HepG2 (cell line): Measurements from ENCODE around the gene GADD45B. TPM values are rescaled to one million over a fixed set of nuclear protein-coding genes. Genes with fewer than 3 reads are reported as not detected.

ENCODE experiments used
- ADNP ChIP-seq: sonication (generic); formaldehyde crosslinking; IDR thresholded peaks from 2 replicates; pipeline ENCODE4 v1.4.0; 2020; ENCODE audit warnings: missing genetic modification reagents
- ELF1 ChIP-seq: sonication (generic); formaldehyde crosslinking; IDR thresholded peaks from 2 replicates; pipeline ENCODE4 v1.4.0; 2020; ENCODE audit warnings: missing genetic modification reagents
- GABPB1 ChIP-seq: IDR thresholded peaks from 2 replicates; pipeline ENCODE4 v1.6.1; 2016; ENCODE audit warnings: mild to moderate bottlenecking, missing genetic modification reagents, moderate library complexity, missing compliant biosample characterization
- HMGXB3 ChIP-seq: sonication (generic); formaldehyde crosslinking; IDR thresholded peaks from 2 replicates; pipeline ENCODE4 v1.4.0; 2020; ENCODE audit warnings: missing genetic modification reagents, borderline replicate concordance
- HNRNPL ChIP-seq: fragments of 200-400 bp; formaldehyde crosslinking; IDR thresholded peaks from 2 replicates; pipeline ENCODE4 v1.6.1; 2017; ENCODE audit warnings: mild to moderate bottlenecking, low read depth, low read length
- MAFK ChIP-seq, 2 experiments: IDR thresholded peaks in 1 of 2; conservative IDR thresholded peaks in 1 of 2; 2 replicates each; pipeline ENCODE4 v1.6.1; 2011; ENCODE audit warnings: improper control_type of control experiment in 2 of 2, low read length in 2 of 2
- NR2F1 ChIP-seq, 2 experiments: fragments of 450-650 bp in 1 of 2; formaldehyde crosslinking in 1 of 2; IDR thresholded peaks; 2 replicates each; pipeline versions ENCODE4 v1.5.0 to v1.6.1; 2016 to 2020; ENCODE audit warnings: mild to moderate bottlenecking in 1 of 2, missing compliant biosample characterization in 1 of 2, missing genetic modification reagents in 1 of 2, moderate library complexity in 1 of 2
- RBFOX2 ChIP-seq: fragments of 200-400 bp; formaldehyde crosslinking; IDR thresholded peaks from 2 replicates; pipeline ENCODE4 v1.6.1; 2017; ENCODE audit warnings: low read depth, mild to moderate bottlenecking, low read length
- REST ChIP-seq, 2 experiments: IDR thresholded peaks; 2 replicates each; pipeline ENCODE4 v1.6.1; 2011 to 2012; ENCODE audit warnings: low read length in 2 of 2, borderline replicate concordance in 1 of 2, low read depth in 1 of 2, mild to moderate bottlenecking in 1 of 2, moderate library complexity in 1 of 2
- RNF2 ChIP-seq: fragments of 450-650 bp; conservative IDR thresholded peaks from 2 replicates; pipeline ENCODE4 v1.6.1; 2016; ENCODE audit warnings: low read depth
- SAP130 ChIP-seq: IDR thresholded peaks from 2 replicates; pipeline ENCODE4 v1.6.1; 2016; ENCODE audit warnings: low read depth
- ZNF441 ChIP-seq: sonication (generic); formaldehyde crosslinking; IDR thresholded peaks from 2 replicates; pipeline ENCODE4 v1.7.0; 2021; ENCODE audit warnings: missing genetic modification reagents, borderline replicate concordance
- ZNF460 ChIP-seq: sonication (generic); formaldehyde crosslinking; IDR thresholded peaks from 2 replicates; pipeline ENCODE4 v1.5.1; 2020; ENCODE audit warnings: missing genetic modification reagents, mild to moderate bottlenecking, borderline replicate concordance
- ZNF703 ChIP-seq: sonication (generic); formaldehyde crosslinking; IDR thresholded peaks from 2 replicates; pipeline ENCODE4 v1.5.1; 2020; ENCODE audit warnings: missing genetic modification reagents, mild to moderate bottlenecking, moderate library complexity, borderline replicate concordance
- ZSCAN30 ChIP-seq: sonication (generic); formaldehyde crosslinking; IDR thresholded peaks from 2 replicates; pipeline ENCODE4 v1.5.0; 2020; ENCODE audit warnings: mild to moderate bottlenecking, missing genetic modification reagents
- polyA plus RNA-seq, 8 experiments: library from polyadenylated mRNA; depleted of rRNA in 3 of 8; stranded (reverse) in 7 of 8; unstranded in 1 of 8; fragments of >200 nt; fragmentation: Illumina TruSeq in 4 of 8; extraction: Trizol in 4 of 8; gene quantifications; 2 replicates each; pipeline versions ENCODE4 v1.2.1 to v1.2.3, GENCODE V29; 2011 to 2016; ENCODE audit warnings: low read depth in 4 of 8, missing spikeins in 1 of 8, mixed read lengths in 1 of 8; ENCODE audit not compliant: insufficient read depth in 1 of 8
- total RNA-seq, 5 experiments: library from RNA; depleted of rRNA; stranded (reverse); fragments of >200 nt; fragmentation: Illumina TruSeq; extraction: Trizol; gene quantifications; 2 replicates each; pipeline ENCODE4 v1.2.3, GENCODE V29; 2016; ENCODE audit warnings: low read depth in 1 of 5
- TF ChIP-seq, protein P1 (sequence below): sonication (generic); formaldehyde crosslinking; IDR thresholded peaks from 2 replicates; pipeline ENCODE4 v1.8.1; 2022; ENCODE audit warnings: mild to moderate bottlenecking, missing genetic modification reagents
- TF ChIP-seq, protein P2 (sequence below): sonication (generic); formaldehyde crosslinking; conservative IDR thresholded peaks from 2 replicates; pipeline ENCODE4 v1.8.0; 2022; ENCODE audit warnings: mild to moderate bottlenecking, moderate library complexity, missing genetic modification reagents

The GADD45B gene
- total and polyA plus RNA-seq, 2 of the 13 experiments (the other 11 are each of a cell fraction or from before 2014, with no cell fraction given) = 4.6 to 34.1 TPM

DNA sequence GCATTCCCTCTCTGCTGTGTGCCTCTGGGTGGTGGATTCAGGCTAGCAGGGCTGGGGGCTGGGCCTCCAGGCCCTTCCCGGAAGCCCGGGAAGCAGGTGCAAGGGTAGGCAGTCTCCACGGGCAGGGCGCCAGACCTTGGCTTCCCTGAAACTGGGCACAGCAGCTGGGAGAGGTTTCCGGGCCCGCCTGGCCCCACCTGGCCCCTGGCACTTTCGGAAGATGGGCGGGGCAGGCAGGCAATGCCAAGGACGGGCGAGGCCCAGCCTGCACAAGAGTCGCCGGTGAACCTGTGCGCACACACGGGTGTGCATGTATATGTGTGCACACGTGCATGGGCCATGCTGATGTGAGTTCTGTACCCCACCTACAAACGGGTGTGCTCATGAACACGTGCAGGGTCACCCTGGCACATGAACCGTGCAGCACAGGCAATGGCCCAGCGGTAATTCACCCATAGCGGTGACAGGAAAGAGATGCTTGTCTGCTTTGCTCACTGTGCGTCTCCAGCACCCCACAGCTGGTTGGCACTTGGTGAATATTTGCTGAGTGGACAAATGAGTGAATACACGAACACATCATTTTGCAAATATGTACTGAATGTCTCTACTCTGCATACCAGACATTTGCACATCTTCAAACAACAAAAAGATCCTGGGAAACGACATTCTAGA, 15.3 kb downstream of the GADD45B start (continued):
- TF ChIP-seq ELF1 (peak; percentile 60), RBFOX2 (no peak), ZNF460 (CRISPR knock-in tag) (no peak), RNF2 (no peak), HMGXB3 (CRISPR knock-in tag) (no peak), REST (IDR thresholded peaks at IDR 0.05; ENCODE audit: borderline replicate concordance in 1 of 2, low read depth in 1 of 2, low read length in 2 of 2) (no peak), ZSCAN30 (no peak), ADNP (CRISPR knock-in tag) (no peak), GABPB1 (peak; percentile 45; the same call in 1 of the 2 replicates), HNRNPL (peak; percentile 88), ZNF703 (CRISPR knock-in tag) (no peak), NR2F1 (CRISPR knock-in tag; IDR thresholded peaks at IDR 0.05) (no peak), ZNF441 (CRISPR knock-in tag) (no peak), MAFK (conservative IDR thresholded peaks at IDR 0.05 in 1 of 2, IDR thresholded peaks at IDR 0.05 in 1 of 2; ENCODE audit: low read length in 2 of 2) (peak; percentile 98 to 99), SAP130 (CRISPR knock-in tag) (peak; percentile 28; the same call in 1 of the 2 replicates)
- TF ChIP-seq, protein P1, sequence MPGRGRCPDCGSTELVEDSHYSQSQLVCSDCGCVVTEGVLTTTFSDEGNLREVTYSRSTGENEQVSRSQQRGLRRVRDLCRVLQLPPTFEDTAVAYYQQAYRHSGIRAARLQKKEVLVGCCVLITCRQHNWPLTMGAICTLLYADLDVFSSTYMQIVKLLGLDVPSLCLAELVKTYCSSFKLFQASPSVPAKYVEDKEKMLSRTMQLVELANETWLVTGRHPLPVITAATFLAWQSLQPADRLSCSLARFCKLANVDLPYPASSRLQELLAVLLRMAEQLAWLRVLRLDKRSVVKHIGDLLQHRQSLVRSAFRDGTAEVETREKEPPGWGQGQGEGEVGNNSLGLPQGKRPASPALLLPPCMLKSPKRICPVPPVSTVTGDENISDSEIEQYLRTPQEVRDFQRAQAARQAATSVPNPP (CRISPR knock-in tag) = no peak
- TF ChIP-seq, protein P2, sequence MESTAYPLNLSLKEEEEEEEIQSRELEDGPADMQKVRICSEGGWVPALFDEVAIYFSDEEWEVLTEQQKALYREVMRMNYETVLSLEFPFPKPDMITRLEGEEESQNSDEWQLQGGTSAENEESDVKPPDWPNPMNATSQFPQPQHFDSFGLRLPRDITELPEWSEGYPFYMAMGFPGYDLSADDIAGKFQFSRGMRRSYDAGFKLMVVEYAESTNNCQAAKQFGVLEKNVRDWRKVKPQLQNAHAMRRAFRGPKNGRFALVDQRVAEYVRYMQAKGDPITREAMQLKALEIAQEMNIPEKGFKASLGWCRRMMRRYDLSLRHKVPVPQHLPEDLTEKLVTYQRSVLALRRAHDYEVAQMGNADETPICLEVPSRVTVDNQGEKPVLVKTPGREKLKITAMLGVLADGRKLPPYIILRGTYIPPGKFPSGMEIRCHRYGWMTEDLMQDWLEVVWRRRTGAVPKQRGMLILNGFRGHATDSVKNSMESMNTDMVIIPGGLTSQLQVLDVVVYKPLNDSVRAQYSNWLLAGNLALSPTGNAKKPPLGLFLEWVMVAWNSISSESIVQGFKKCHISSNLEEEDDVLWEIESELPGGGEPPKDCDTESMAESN (CRISPR knock-in tag) = no peak
